T-cell (primary cell): ENCODE data around the gene TMEM95. TPM values are rescaled to one million over a fixed set of nuclear protein-coding genes. Genes with fewer than 3 reads are reported as not detected.

Experiments used
- ATAC-seq, 4 experiments: fragments of 200-7000 bp in 3 of 4; fragments of 150-1000 bp in 1 of 4; cut with Tn5 transposase; replicated peaks in 1 of 4; 1 replicate in 3 of 4; 2 replicates in 1 of 4; pipeline ENCODE4 v1.10.0; 2021; ENCODE audit warnings: moderate library complexity in 3 of 4, mild to moderate bottlenecking in 2 of 4, moderate number of reproducible peaks in 1 of 4
- CTCF ChIA-PET, 2 donors: fragments of 300-600 bp; sonication (Branson Sonifier 250); formaldehyde crosslinking; loops; one replicate each; lab custom pipeline; 2022; ENCODE audit warnings: antibody characterized with exemption in 2 of 2; lab: Charles Lee
- POLR2A ChIA-PET, 2 donors: fragments of 300-600 bp; sonication (Branson Sonifier 250); formaldehyde crosslinking; loops; one replicate each; lab custom pipeline; 2022; ENCODE audit warnings: antibody characterized with exemption in 2 of 2; lab: Charles Lee
- DNase-seq, 35 experiments: peaks; one replicate each; pipeline versions ENCODE4 v3.0.0 to v3.0.0-alpha.2; 2013 to 2023
- H3K27ac ChIP-seq: one replicate; pipeline ENCODE4 v1.5.1; 2013; ENCODE audit warnings: low read length
- H3K27me3 ChIP-seq, 2 experiments: replicated peaks in 1 of 2; 1 replicate in 1 of 2; 2 replicates in 1 of 2; pipeline versions ENCODE4 v1.6.1 to v1.7.0; 2013; ENCODE audit warnings: low read length in 1 of 2, mixed read lengths in 1 of 2; ENCODE audit not compliant: control insufficient read depth in 2 of 2, insufficient read depth in 2 of 2; ENCODE audit errors: extremely low read depth in 1 of 2
- H3K36me3 ChIP-seq, 2 donors: 1 replicate in 1 of 2; 2 replicates in 1 of 2; pipeline versions ENCODE4 v1.6.1 to v1.7.0; 2013; ENCODE audit warnings: low read length in 1 of 2; ENCODE audit not compliant: control insufficient read depth in 2 of 2, insufficient read depth in 1 of 2; ENCODE audit errors: extremely low read depth in 1 of 2
- H3K4me1 ChIP-seq, 2 experiments: 1 replicate in 1 of 2; 2 replicates in 1 of 2; pipeline versions ENCODE4 v1.6.1 to v1.7.0; 2013; ENCODE audit warnings: low read length in 2 of 2, mixed read lengths in 1 of 2; ENCODE audit not compliant: insufficient read depth in 2 of 2, control insufficient read depth in 1 of 2; ENCODE audit errors: extremely low read depth in 1 of 2
- H3K4me3 ChIP-seq, 2 donors: 1 replicate in 1 of 2; 2 replicates in 1 of 2; pipeline versions ENCODE4 v1.5.1 to v1.7.0; 2013; ENCODE audit warnings: mild to moderate bottlenecking in 2 of 2, low read length in 1 of 2, moderate library complexity in 1 of 2; ENCODE audit not compliant: control insufficient read depth in 1 of 2; ENCODE audit errors: extremely low read depth in 1 of 2
- H3K9me3 ChIP-seq: 2 replicates; pipeline ENCODE4 v1.7.0; 2013
- H3K27ac Mint-ChIP-seq, 2 donors: one replicate each; pipeline ENCODE4 v1.8.0; 2020 to 2021; ENCODE audit warnings: mild to moderate bottlenecking in 2 of 2, mixed read lengths in 2 of 2
- H3K27me3 Mint-ChIP-seq, 2 donors: one replicate each; pipeline ENCODE4 v1.8.0; 2021 to 2022; ENCODE audit warnings: mixed read lengths in 2 of 2
- H3K36me3 Mint-ChIP-seq: one replicate; pipeline ENCODE4 v1.8.0; 2021; ENCODE audit warnings: mixed read lengths
- H3K4me1 Mint-ChIP-seq, 3 donors: one replicate each; pipeline ENCODE4 v1.8.0; 2020 to 2022; ENCODE audit warnings: mixed read lengths in 3 of 3, mild to moderate bottlenecking in 1 of 3
- H3K4me3 Mint-ChIP-seq, 3 donors: one replicate each; pipeline ENCODE4 v1.8.0; 2020 to 2022; ENCODE audit warnings: mild to moderate bottlenecking in 3 of 3, mixed read lengths in 3 of 3, moderate library complexity in 3 of 3
- H3K9me3 Mint-ChIP-seq, 3 donors: one replicate each; pipeline ENCODE4 v1.8.0; 2020 to 2022; ENCODE audit warnings: mixed read lengths in 3 of 3
- WGBS: methylation state at CpG from one replicate; pipeline ENCODE4 v1.1.5; 2013; ENCODE audit warnings: missing lambda C conversion rate; ENCODE audit not compliant: insufficient coverage; 5-methylcytosine and 5-hydroxymethylcytosine counted together
- total RNA-seq, 35 experiments: library from RNA in 6 of 35; stranded (reverse) in 6 of 35; fragments of 120-200 nt in 1 of 35; gene quantifications; one replicate each; pipeline versions ENCODE4 v1.2.1 to v1.2.4 and lab custom pipeline; 2013 to 2026

TMEM95 gene
- total RNA-seq, 5 donors from 2014 or later (not counting 1 experiment from before 2014, with no cell fraction given), result not detected

DNA sequence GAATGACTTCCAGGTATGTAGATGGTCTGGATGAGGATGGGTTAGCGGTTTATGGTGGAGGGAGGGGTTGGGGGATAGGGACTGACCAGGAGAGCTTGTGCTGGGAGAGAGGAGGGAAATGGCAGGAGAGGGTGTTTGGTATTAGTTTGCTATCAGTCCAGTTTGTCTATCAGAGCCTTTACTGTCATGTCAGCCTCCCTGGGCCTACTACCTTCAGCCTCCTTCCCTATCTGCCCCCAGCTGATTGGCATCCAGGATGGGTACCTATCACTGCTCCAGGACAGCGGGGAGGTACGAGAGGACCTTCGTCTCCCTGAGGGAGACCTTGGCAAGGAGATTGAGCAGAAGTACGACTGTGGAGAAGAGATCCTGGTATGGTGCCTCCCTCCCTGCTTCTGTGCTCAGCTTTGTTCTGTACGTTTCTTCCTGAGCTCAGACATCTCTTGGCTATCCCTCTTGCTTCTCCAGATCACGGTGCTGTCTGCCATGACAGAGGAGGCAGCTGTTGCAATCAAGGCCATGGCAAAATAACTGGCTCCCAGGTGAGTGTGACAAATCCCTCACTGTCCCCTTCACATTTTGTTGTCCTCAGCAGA, 43.7 kb upstream of the TMEM95 start:
- H3K9me3 ChIP-seq, result no peaks in the 10 kb centered on the region
- DNase-seq (no peak), ATAC-seq (no peak)
- ChIA-PET CTCF (interaction anchor here in 1 of 2 donors (1.1 kb wide), 1 partner anchor 265 kb away, joined by 3 read pairs; no protein-coding TSS in a partner anchor), POLR2A (interaction anchor here in 1 of 2 donors (0.7 kb wide), 1 partner anchor 34 kb away, joined by 3 read pairs; no protein-coding TSS in a partner anchor)
- Mint-ChIP-seq H3K4me1 (peaks cover 65 to 73% (median 69%) of the 10 kb centered on the region in 3 donors), H3K36me3 (peaks cover 47% of the 10 kb centered on the region), H3K9me3 (no peaks in the 10 kb centered on the region), H3K27me3 (no peaks in the 10 kb centered on the region), H3K4me3 (peak overlapping the region in 2 of 3 donors; percentile 80 to 96), H3K27ac (peak overlapping the region; percentile 96 to 97)
- H3K4me3 ChIP-seq, result no peak overlapping the region
- WGBS, result 63% methylated on average over 3 of the region's 7 CpGs
- H3K4me1 ChIP-seq, result peaks cover 24 to 78% of the 10 kb centered on the region in 2 experiments
- H3K27ac ChIP-seq, result peak overlapping the region; percentile 98
- H3K36me3 ChIP-seq, result peaks cover 7 to 56% of the 10 kb centered on the region in 2 donors
- H3K27me3 ChIP-seq, result no peaks in the 10 kb centered on the region

DNA sequence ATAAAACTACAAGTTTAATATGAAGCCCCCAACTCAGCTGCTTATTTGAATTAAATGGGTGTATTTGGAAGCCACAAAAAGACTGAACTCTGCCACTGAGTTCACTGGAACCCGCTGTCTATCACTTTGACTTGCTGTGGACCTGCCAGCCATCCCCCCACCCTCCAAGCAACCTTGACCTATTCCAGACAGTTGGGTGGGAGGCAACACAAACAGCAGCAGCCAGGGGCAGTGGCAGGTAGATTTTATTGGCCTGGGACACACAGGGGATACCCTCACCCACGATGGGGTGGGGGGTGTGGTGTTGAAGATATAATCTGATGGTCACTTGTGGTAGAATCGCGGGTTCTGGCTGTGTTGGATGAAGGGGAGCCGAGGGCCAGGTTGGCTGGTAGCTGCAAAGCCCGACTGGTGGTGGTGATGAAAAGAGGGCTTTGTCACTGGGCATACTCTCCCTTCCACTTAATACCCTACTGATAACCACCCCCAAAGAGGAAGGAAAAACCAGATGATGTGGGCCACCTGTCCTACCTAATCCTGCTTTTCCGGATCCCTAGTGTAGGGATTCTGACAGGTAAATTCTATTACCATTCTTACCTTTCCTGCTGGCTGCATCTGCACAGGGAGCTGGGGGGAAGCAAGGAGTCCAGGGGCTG, 42.4 kb upstream of the TMEM95 start:
- Histone ChIP-seq H3K4me3 (no peak overlapping the region), H3K27ac (peak overlapping the region; percentile 13), H3K36me3 (peaks cover 7 to 65% of the 10 kb centered on the region in 2 donors), H3K4me1 (peaks cover 22 to 75% of the 10 kb centered on the region in 2 experiments), H3K9me3 (no peaks in the 10 kb centered on the region), H3K27me3 (no peaks in the 10 kb centered on the region)
- H3K4me3 Mint-ChIP-seq, result peak overlapping the region; percentile 21 to 84 (median 80)
- POLR2A ChIA-PET, result interaction anchor here in 1 of 2 donors (0.6 kb wide), 2 partner anchors 31 to 297 kb away, joined by 3 to 6 read pairs; partner anchors contain the start of gene SLC2A4
- H3K27me3 Mint-ChIP-seq, result no peaks in the 10 kb centered on the region
- DNase-seq (no peak), ATAC-seq (no peak)
- peaks cover 66 to 72% (median 70%) of the 10 kb centered on the region in 3 donors for H3K4me1 Mint-ChIP-seq
- peak overlapping the region; percentile 55 to 91 for H3K27ac Mint-ChIP-seq
- CTCF ChIA-PET, result interaction anchor here in 1 of 2 donors (0.5 kb wide), 1 partner anchor 257 kb away, joined by 7 read pairs; no protein-coding TSS in a partner anchor
- no CpG with 5 or more reads among the region's 7 CpGs for WGBS
- H3K36me3 Mint-ChIP-seq, result peaks cover 51% of the 10 kb centered on the region
- H3K9me3 Mint-ChIP-seq, result no peaks in the 10 kb centered on the region

DNA sequence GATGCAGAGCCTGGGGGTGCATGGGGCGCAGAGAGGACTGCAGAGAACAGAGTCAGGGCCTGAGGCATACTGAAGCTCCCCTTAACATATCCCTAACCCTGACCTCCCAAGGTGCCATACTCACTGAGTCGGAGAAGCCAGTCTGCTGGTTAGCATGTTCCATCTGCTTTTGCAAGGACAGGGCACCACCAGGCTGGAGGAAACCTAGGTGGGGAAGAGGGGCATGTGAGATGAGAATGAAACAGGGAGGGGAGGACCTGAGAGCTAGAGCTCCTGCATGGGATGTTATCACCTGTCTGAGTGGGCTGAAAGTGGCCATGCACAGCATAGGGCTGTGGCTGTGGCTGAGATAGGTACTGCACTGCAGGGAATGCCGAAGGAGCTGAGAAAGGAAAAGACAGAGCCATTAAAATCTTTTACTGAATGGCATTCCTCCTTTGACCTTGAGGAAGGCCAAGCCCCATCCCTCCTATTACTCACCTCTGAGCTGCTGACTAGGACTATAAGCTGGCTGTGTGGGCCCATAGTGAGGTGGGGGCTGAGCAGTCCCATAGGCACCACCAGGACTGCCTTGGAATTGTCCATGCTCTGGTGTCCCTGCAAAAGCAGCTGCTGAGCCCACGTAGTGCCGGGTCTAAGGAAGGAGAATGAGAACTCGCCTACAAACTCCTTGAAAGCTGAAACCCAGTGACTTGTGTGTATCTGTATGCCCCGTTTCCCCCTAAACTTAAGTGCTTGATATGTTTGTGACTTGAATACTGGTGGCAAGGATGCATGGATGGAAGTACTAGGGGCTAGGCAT, 41.7 kb upstream of the TMEM95 start:
- 88% methylated on average over 4 of the region's 7 CpGs for WGBS

DNA sequence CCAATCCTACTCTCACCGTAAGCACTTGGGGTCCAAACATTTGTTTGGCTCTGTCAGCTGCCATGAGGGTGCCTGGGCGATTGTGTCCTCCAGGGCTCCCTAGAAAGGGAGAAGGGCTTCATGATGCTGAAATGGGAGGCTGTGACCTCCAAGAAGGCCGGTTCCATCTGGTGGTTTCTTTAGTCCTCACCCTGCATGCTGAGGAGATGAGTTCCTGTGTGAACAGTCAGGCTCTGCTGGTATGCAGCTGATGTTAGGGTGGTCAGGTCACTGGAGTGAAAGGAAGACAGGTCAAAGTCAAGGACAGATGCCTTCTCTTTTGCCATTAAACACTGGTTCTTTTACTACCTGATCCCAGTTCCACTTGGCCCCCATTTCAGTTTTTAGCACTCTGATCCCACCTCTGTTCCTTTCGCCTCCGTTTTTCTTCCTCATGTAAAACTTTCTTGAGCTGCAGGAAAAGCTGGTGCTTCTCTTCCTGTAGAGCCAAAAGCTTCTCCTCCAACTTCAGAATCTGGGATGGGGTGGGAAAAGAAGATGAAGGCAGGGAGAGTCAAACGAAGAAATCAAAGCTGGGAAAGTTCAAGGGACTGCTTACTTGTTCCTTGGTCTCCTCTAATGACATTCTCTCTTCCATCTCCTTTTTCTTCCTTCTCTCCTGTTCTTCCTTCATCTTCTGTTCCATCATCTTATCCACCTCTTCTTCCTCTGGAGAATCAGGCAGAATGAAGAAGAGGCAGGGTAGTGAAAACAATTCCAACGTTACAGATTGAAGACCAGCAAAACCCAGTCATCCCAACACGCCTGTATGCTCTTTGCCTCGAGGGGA, 40.9 kb upstream of the TMEM95 start:
- Histone ChIP-seq H3K4me3 (peak overlapping the region; percentile 78 to 79), H3K27ac (peak overlapping the region; percentile 70), H3K4me1 (peaks cover 21 to 65% of the 10 kb centered on the region in 2 experiments), H3K36me3 (peaks cover 19 to 80% of the 10 kb centered on the region in 2 donors), H3K27me3 (no peaks in the 10 kb centered on the region), H3K9me3 (no peaks in the 10 kb centered on the region)
- ChIA-PET CTCF (no interaction called here), POLR2A (interaction anchor here (0.6 kb wide), 2 partner anchors 58 to 95 kb away, joined by 3 to 7 read pairs; no protein-coding TSS in a partner anchor)
- H3K36me3 Mint-ChIP-seq, result peaks cover 54% of the 10 kb centered on the region
- peak overlapping the region; percentile 87 to 91 for H3K27ac Mint-ChIP-seq
- peaks cover 62 to 67% (median 67%) of the 10 kb centered on the region in 3 donors for H3K4me1 Mint-ChIP-seq
- WGBS, result 0% methylated on average over 2 of the region's 9 CpGs
- H3K4me3 Mint-ChIP-seq, result peak overlapping the region; percentile 80 to 84 (median 80)
- DNase-seq (no peak), ATAC-seq (no peak)
- H3K27me3 Mint-ChIP-seq, result no peaks in the 10 kb centered on the region
- no peaks in the 10 kb centered on the region for H3K9me3 Mint-ChIP-seq

More for the DNA sequence above, 41.7 kb upstream of the TMEM95 start:
- H3K9me3 Mint-ChIP-seq, result no peaks in the 10 kb centered on the region
- H3K36me3 Mint-ChIP-seq, result peaks cover 55% of the 10 kb centered on the region
- Histone ChIP-seq H3K27me3 (no peaks in the 10 kb centered on the region), H3K36me3 (peaks cover 13 to 72% of the 10 kb centered on the region in 2 donors), H3K4me3 (no peak overlapping the region), H3K27ac (peak overlapping the region; percentile 25), H3K9me3 (no peaks in the 10 kb centered on the region), H3K4me1 (peaks cover 22 to 73% of the 10 kb centered on the region in 2 experiments)
- H3K27me3 Mint-ChIP-seq, result no peaks in the 10 kb centered on the region
- ChIA-PET POLR2A (interaction anchor here in 1 of 2 donors (0.6 kb wide), 1 partner anchor 298 kb away, joined by 3 read pairs; no protein-coding TSS in a partner anchor), CTCF (interaction anchor here in 1 of 2 donors (0.5 kb wide), 1 partner anchor 256 kb away, joined by 7 read pairs; no protein-coding TSS in a partner anchor)
- ATAC-seq, result no peak
- H3K27ac Mint-ChIP-seq, result peak overlapping the region; percentile 51 to 91
- peaks cover 66 to 72% (median 70%) of the 10 kb centered on the region in 3 donors for H3K4me1 Mint-ChIP-seq
- no peak for DNase-seq
- peak overlapping the region; percentile 80 to 84 (median 80) for H3K4me3 Mint-ChIP-seq

DNA sequence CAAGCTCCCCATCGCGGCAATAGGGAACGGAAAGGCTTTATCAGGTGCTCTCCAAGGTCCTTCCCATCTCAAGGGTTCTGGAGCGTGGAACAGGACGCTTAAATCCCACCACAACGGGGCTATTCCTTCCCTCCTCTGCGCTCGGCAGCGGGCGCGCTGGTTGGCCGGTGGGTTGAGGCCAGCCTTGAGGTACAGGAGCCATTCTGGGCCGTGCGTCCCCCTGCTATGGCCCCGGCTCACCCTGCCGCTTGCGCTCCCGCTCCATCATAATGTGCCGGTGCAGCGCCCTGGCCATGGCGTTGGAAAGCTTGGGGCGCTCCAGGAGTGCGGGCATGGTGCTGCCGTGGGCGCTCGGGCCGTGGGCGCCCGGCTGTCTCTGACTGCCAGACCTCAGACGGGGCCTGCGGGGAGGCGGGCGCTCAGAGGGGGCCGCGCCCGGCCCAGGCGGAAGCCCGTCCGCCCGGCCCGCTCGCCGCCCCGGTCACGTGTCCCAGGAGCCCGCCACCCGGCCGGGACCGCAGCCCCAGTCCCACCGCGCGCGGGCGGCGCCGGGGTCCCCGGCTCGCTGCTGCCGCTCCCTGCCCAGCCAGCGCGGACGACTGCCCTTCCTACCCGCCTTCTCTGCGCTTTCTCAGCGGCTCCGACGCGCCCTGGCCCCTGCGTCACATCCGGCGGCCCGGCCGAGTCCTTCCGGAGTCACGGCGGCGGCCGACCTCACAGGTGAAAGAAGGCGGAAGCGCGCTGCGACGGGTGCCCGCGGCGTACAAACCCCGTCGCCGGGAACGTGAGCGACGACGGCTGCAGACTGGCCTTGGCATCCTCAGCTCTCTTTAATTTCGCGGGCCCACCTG, 40.0 kb upstream of the TMEM95 start, which contains the start of gene GPS2:
TSS of gene GPS2 (minus strand) at position 642 of the 851 bp plus-strand sequence. CDS start at position 334, 308 bp downstream.
- POLR2A ChIA-PET, result interaction anchor here (0.6 kb wide), 3 partner anchors 57 to 96 kb away, joined by 3 to 7 read pairs (median 3); partner anchors contain the start of gene TMEM256 (in 1 of the 2)
- Mint-ChIP-seq H3K4me1 (peaks cover 54 to 59% (median 58%) of the 10 kb centered on the region in 3 donors), H3K27me3 (no peaks in the 10 kb centered on the region), H3K4me3 (peak within 1 kb of the TSS; percentile 80 to 93 (median 80)), H3K9me3 (no peaks in the 10 kb centered on the region), H3K27ac (peak within 1 kb of the TSS; percentile 91 to 93), H3K36me3 (peaks cover 46% of the 10 kb centered on the region)
- H3K36me3 ChIP-seq, result peaks cover 14 to 72% of the 10 kb centered on the region in 2 donors
- WGBS, result under 1% methylated on average over 91 of the region's 95 CpGs
- no peaks in the 10 kb centered on the region for H3K9me3 ChIP-seq
- H3K27ac ChIP-seq, result peak within 1 kb of the TSS; percentile 88
- peak within 1 kb of the TSS; percentile 78 to 79 for H3K4me3 ChIP-seq
- ATAC-seq, result peak; percentile 85 to 89 (median 88)
- peaks cover 12 to 56% of the 10 kb centered on the region in 2 experiments for H3K4me1 ChIP-seq
- no peaks in the 10 kb centered on the region for H3K27me3 ChIP-seq
- DNase-seq, result peak; percentile 87 to 97 (median 94)
- CTCF ChIA-PET, result interaction anchor here in 1 of 2 donors (1.9 kb wide), 1 partner anchor 15 kb away, joined by 8 read pairs; the partner anchor contains the start of gene NEURL4
